HG02798 (cell line): Measurements from ENCODE around the gene PITPNM2.

Experiments
- ATAC-seq: cut with Tn5 transposase; IDR thresholded peaks from one replicate; pipeline ENCODE4 v1.9.1; 2021; ENCODE audit warnings: mild to moderate bottlenecking; ENCODE audit not compliant: unreplicated experiment, poor library complexity

PITPNM2 gene

DNA sequence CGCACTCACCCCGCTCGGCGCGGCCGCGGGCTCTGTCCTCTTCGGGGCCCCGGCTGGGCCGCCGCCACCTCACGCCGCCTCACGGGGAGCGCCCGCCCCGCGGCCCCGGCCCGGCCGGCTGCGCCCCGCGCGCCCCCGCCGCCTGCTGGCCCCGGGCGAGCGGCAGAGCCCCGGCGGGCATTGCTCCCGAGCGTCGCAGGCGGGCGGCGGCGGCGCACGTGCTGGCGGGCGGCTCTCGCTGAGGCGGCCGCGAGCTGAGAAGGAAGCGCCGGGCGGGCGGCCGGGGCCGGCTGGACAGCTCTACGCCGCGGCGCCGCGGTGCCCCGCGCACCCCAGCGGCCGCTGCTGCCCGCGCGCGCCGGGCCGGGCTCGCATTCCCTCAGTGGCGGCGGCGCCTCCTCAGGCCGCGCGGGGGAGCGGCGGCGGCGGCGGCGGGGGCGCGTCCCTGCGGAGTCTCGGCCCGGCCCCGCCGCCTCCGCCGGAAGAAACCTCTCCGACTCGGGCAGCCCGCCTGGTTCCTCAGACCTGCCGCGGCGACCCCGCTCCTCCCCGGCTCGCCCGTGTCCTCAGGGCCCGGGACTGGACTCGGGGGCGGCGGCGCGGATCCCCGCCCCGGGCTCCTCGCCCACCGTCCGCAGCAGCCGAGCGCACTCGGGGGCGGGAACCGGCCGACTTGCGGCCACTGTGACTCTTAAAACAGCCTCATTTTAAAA lies at the start of gene PITPNM2:
Gene PITPNM2, minus strand, starts transcription at position 347 of the 713 bp plus-strand sequence. CDS start 116,500 bp downstream, outside the sequence.
- peak; percentile 68 for ATAC-seq

GRCh38 chr12:123200414-123200813 lies 49.5 kb upstream of the PITPNM2 start:
- ATAC-seq: no peak

DNA sequence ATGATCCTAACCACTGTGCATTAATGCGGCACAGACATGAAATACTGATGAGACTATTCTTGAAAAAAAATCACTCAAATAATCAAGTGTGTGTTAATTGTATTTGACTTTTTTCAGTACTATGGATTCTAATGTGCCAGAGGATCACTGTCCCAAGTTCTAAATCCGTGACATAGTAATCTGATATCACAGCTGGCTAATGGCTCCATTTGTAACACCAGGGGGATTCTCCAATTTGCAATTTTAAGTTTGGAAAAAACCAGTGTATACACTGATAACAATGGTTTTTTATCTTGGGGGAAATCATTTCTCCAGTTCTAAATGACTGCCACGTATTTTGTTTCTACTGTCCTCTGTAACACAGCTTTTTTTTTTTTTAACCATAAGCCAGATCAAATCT lies 49.0 kb upstream of the PITPNM2 start:
- no peak for ATAC-seq

DNA sequence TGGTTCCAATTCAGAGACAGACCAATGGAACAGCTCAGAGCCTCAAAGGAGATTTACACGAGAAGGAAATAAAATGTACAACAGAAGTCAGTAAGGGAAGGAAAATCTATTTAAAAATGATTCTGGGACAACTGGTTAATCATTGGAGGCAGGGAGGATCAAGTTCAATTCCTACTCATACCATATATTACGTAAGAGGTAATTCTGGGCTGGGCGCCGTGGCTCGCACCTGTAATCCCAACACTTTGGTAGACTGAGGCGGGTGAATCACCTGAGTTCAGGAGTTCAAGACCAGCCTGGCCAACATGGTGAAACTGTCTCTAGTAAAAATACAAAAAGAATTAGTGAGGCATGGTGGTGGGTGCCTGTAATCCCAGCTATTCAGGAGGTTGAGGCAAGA lies 36.7 kb upstream of the PITPNM2 start:
- ATAC-seq: no peak

DNA sequence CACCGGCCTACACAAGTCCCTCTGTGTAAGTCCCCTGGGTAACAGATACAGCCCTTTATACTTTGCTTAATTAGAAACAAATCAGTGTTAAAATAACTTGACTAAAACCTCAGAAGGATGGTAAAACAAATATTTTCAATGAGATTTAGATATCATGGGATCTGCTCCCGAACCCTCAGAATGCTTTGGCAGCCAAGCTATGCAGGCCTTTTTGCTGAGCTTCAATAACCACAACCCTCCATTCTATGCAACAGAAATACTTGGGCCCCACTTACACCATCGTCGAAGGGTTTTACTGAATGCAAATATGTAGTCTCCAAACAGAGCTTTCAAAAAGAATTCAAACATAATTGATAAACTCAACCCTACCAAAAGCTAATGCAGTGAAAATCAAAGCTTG lies 29.3 kb upstream of the PITPNM2 start:
- no peak for ATAC-seq

GRCh38 chr12:123171967-123172366 lies 21.1 kb upstream of the PITPNM2 start:
- ATAC-seq: no peak

- ATAC-seq: no peak
Observed at GRCh38 chr12:123167329-123167728, 16.4 kb upstream of the PITPNM2 start.

DNA sequence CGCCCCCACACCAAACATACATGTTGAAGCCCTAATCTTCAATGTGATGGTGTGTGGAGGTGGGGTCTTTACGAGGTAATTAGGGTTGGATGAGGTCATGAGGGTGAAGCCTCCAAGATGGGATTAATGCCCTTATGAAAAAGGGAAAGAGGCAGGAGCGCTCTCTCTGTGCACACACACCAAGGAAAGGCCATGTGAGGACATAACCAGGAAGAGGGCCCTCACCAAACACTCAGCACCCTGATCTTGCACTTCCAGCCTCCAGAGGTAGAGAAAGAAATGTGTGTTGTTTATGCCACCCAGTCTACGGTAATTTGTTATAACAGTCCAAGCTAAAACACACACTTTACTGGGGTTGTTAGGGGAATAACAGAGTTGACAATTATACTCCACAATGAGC lies 14.6 kb upstream of the PITPNM2 start:
- no peak for ATAC-seq

DNA sequence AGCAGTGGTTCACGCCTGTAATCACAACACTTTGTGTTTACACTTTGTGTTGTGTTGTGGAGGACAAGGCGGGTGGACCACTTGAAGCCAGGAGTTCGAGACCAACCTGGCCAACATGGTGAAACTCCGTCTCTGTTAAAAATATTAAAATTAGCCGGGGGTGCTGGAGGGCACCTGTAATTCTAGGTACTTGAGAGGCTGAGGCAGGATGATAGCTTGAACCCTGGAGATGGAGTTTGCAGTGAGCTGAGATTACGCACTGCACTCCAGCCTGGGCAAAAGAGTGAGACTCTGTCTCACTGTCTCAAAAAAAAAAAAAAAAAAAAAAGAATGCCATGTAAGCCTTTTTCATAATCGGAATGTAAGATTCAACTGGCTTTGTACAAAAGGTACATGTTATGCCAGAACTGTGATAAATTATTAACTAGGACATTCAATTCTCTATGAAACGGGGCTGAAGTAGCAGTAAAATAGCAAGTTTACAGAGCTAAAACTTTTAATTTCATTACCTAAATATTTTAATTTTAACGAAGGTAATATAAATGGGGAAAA lies 13.9 kb upstream of the PITPNM2 start:
- no peak for ATAC-seq

DNA sequence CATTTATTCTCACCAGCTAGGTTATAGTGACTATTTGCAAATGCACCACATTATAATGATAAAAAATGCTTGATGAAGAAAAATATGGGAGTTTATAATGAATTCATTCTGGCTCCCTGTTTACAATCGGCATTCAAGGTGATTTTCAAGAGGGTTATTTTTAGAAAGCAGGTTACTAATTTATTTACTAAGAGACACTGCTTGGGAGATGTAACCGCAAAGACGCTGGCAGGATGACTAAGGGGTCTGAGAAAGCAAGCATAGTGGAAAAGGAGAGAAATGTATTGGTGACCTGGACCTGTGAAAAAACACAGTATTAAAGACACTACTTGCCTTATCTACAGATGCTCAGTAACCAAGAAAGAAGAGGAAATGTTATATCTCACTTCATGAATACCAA lies 13.3 kb upstream of the PITPNM2 start:
- no peak for ATAC-seq

DNA sequence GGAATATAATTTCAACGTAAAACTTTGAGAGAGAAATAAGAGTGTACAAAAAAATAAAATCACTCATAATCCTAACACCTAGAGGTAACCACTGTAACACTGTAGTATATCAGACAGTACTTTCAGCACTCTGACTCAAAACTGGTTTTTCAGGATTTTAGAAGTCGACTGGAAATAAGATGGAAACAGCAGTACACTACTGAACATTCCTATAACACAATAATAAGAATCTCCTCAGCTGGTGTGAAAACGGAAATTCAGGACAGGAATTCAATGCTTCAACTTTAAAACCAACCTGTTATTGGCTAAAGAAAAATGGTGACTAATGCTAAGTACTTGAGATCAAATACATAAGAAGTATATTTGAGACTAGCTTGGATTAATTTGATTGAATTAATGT lies 12.3 kb upstream of the PITPNM2 start:
- no peak for ATAC-seq

- ATAC-seq: no peak
Observed at GRCh38 chr12:123160801-123161487, 10.1 kb upstream of the PITPNM2 start.

GRCh38 chr12:123153906-123154305 lies 3.0 kb upstream of the PITPNM2 start:
- ATAC-seq: no peak

DNA sequence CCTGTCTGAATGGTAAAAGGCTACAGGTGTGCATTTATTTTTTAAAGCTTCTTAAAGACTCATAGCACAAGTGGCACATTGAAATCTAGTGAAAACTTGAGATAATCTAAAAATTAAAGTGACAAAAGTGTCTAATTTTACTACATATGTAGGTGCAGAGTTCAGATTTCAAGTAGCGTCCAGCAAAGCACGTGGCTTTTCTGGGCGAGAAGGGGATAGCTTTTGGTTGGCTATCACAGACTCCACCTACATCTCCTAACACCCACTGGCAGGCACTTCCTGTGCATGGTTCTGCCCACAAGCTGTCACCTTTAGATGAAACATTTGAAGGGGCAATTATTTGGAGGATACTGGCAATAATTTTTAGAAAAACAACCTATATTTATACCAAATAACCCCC lies 1.9 kb upstream of the PITPNM2 start:
- no peak for ATAC-seq

DNA sequence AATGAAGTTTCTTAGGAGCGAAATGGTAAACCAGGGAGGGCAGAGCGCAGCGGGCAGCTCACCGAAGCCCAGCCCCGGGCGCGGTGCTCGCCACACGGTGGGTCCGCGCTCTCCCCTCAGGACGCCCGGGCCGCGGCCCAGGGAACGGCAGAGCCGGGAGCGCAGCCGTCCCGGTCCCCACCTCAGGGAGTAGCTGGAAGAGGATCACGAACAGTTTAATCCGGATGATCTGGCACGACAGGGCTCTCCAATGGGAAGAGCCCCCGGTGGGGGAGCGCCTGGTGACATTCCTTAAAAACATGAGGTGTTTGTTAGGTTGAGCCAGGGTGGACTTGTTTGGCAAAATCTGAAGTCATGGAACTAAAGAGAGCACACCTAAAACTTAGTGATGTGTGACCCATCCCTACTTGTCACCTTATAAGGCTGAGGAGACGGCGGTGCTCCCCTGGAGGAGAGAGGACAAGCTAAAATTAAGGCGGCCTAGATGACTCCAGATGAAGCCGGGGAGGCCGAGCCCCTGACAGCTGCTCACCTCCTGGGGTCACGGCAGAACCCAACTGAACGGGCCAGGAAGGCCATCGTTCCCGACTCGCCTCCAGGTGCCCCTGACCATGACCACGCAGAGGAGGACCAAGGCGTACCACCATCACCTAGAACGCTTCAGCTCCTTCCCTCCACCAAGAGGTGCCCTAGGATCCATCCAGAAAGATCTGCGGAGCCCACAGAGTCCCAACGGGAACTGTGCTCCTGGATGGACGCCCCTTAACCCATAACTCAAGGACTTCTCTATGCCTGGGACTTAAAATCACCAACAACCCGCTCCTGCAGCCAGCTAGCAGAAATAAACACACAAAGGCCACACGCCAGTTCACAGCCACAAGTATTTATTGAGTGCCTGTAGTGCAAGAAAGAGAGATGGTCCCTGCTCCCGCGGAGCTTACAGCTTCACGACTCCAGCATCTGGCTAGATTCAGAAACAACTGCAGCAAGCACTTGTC lies 866 bp upstream of the PITPNM2 start:
- peak; percentile 15 for ATAC-seq

GRCh38 chr12:123150275-123150743 lies 581 bp downstream of the PITPNM2 start:
- no peak for ATAC-seq

GRCh38 chr12:123149501-123150274 lies 1.2 kb downstream of the PITPNM2 start:
- no peak for ATAC-seq

DNA sequence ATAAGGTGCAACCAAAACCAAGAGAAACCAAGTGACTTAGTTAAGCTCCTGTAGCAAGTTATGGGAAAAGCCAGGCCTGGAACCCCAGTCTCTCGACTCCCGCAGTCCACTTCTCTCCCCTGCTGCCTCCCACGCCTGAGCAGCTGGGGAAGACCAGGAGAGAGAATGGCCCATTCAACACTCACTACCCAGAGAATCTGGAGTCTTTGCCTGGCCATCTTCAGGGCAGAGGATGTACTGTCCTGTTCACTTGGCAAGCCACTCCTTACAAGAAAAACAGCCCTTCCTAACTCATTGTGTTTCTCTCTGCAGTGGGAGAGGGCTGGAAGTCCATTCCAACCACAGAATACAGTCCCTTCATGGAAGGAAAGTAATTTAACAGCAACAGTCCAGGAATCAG lies 1.8 kb downstream of the PITPNM2 start:
- ATAC-seq: no peak

DNA sequence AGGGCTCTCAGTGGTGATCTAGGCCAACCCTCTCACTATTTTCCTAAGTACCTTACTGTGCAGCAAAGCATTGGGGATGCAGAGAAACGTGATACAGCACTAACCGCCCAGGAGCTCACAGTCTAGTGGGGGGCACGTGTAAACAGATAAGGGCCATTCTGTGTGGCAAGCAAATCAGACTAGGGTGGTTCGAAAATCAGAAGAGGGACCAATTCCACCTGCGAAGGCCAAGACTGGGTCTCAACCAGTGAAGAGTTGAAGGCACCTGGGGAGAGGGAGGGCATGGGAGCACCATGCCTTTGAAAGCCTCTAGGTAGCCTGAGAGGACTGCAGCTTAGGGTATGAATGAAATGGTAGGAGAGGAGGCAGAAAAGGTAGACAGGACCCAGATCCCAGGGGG lies 2.2 kb downstream of the PITPNM2 start:
- ATAC-seq: no peak

DNA sequence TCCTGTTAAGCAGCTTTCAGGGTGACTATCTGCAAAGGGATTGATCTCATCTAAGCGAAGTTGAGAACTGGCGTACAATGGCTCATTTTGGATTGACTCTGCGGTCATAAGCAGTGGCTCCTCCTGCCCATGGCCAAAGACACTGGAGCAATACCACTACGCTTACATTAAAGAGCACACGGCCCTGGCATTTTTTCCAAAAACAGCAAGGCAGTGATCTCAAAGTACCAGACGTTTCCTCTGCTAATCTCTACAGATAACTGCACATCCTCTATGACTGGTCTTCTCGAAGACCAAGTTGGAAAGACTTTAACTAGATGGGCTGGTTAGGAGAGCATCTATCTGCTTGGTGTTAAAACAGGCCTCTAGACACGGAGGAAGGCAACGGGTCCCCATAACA lies 2.7 kb downstream of the PITPNM2 start:
- no peak for ATAC-seq
